Ectodermal cell (in vitro differentiated cells): Measurements from ENCODE around the gene POLR2J2. TPM values are rescaled to one million over a fixed set of nuclear protein-coding genes. Genes with fewer than 3 reads are reported as not detected.
"Not testable (repeated sequence)": the region's sequence is repeated elsewhere in the genome, so short reads cannot be mapped to it uniquely, and the experiment has no call there.

Experiments used
- H3K27ac ChIP-seq: 2 replicates; pipeline ENCODE4 v1.7.0; 2013; ENCODE audit warnings: mild to moderate bottlenecking, low read depth, low read length; ENCODE audit not compliant: insufficient read depth, poor library complexity, severe bottlenecking
- H3K27me3 ChIP-seq: 2 replicates; pipeline ENCODE4 v1.7.0; 2013; ENCODE audit warnings: mild to moderate bottlenecking, low read length; ENCODE audit not compliant: insufficient read depth, control insufficient read depth, poor library complexity, severe bottlenecking
- H3K36me3 ChIP-seq: one replicate; pipeline ENCODE4 v1.7.0; 2013; ENCODE audit warnings: low read length; ENCODE audit not compliant: control insufficient read depth, insufficient read depth
- H3K4me1 ChIP-seq: one replicate; pipeline ENCODE4 v1.7.0; 2013; ENCODE audit warnings: low read length; ENCODE audit not compliant: control insufficient read depth, insufficient read depth
- H3K4me3 ChIP-seq: 2 replicates; pipeline ENCODE4 v1.7.0; 2013; ENCODE audit warnings: low read depth, low read length, control low read depth; ENCODE audit not compliant: insufficient read depth
- H3K9me3 ChIP-seq: 2 replicates; pipeline ENCODE4 v1.7.0; 2013; ENCODE audit warnings: mild to moderate bottlenecking, low read length, moderate library complexity; ENCODE audit not compliant: control insufficient read depth
- WGBS, 2 experiments: methylation state at CpG; one replicate each; pipeline ENCODE4 v1.1.7; 2013; ENCODE audit warnings: missing lambda C conversion rate in 2 of 2; 5-methylcytosine and 5-hydroxymethylcytosine counted together
- polyA plus RNA-seq, 4 experiments: library from polyadenylated mRNA; stranded (reverse); fragments of 50-300 nt; gene quantifications; one replicate each; pipeline ENCODE4 v1.2.3, GENCODE V29; 2013

The POLR2J2 gene
- 5.5 TPM for polyA plus RNA-seq (2013, experiment 1 of 4)
- 7.0 TPM for polyA plus RNA-seq (2013, experiment 2 of 4)
- polyA plus RNA-seq (2013, experiment 3 of 4), result 3.1 TPM
- polyA plus RNA-seq (2013, experiment 4 of 4), result 5.7 TPM

- 0 to 2% methylated on average over 19 to 23 of the region's 63 CpGs for WGBS, 2 experiments
- H3K27me3 ChIP-seq, H3K27ac ChIP-seq, H3K9me3 ChIP-seq, H3K4me1 ChIP-seq, H3K36me3 ChIP-seq: not testable (repeated sequence)
- peak within 1 kb of the TSS; percentile 16 for H3K4me3 ChIP-seq
Observed at GRCh38 chr7:102671166-102671955, at the start of gene POLR2J2. Gene POLR2J2, minus strand, starts transcription at chr7:102671663. Its CDS starts 62 bp downstream, at chr7:102671601.

GRCh38 chr7:102718491-102718890 lies 47.0 kb upstream of the POLR2J2 start:
- not testable (repeated sequence) for H3K27ac ChIP-seq, H3K36me3 ChIP-seq, H3K27me3 ChIP-seq, H3K4me1 ChIP-seq, H3K9me3 ChIP-seq, H3K4me3 ChIP-seq

- WGBS, 2 experiments, result 76 to 85% methylated on average over 2 of the region's 3 CpGs
- H3K9me3 ChIP-seq, H3K4me3 ChIP-seq, H3K4me1 ChIP-seq, H3K27ac ChIP-seq, H3K27me3 ChIP-seq, H3K36me3 ChIP-seq: not testable (repeated sequence)
Observed at GRCh38 chr7:102715718-102716117, 44.3 kb upstream of the POLR2J2 start.

- H3K27ac ChIP-seq, H3K4me1 ChIP-seq, H3K9me3 ChIP-seq, H3K4me3 ChIP-seq, H3K36me3 ChIP-seq, H3K27me3 ChIP-seq: not testable (repeated sequence)
- WGBS, 2 experiments, result 90 to 93% methylated on average over 1 to 2 of the region's 6 CpGs
Observed at GRCh38 chr7:102714774-102715522, 43.5 kb upstream of the POLR2J2 start.

- no CpG with 5 or more reads among the region's 1 CpG for WGBS, 2 experiments
- H3K4me3 ChIP-seq, H3K9me3 ChIP-seq, H3K36me3 ChIP-seq, H3K4me1 ChIP-seq, H3K27ac ChIP-seq, H3K27me3 ChIP-seq: not testable (repeated sequence)
Observed at GRCh38 chr7:102713691-102714080, 42.2 kb upstream of the POLR2J2 start.

GRCh38 chr7:102713011-102713690 lies 41.7 kb upstream of the POLR2J2 start:
- H3K9me3 ChIP-seq, H3K27ac ChIP-seq, H3K36me3 ChIP-seq, H3K4me3 ChIP-seq, H3K27me3 ChIP-seq, H3K4me1 ChIP-seq: not testable (repeated sequence)
- WGBS, 2 experiments, result 73 to 80% methylated on average over 2 to 5 of the region's 5 CpGs

GRCh38 chr7:102698962-102699750 lies 27.7 kb upstream of the POLR2J2 start:
- H3K27ac ChIP-seq, H3K9me3 ChIP-seq, H3K36me3 ChIP-seq, H3K4me3 ChIP-seq, H3K27me3 ChIP-seq, H3K4me1 ChIP-seq: not testable (repeated sequence)
- WGBS, 2 experiments, result 84 to 86% methylated on average over 8 of the region's 9 CpGs

GRCh38 chr7:102697642-102698512 lies 26.4 kb upstream of the POLR2J2 start:
- not testable (repeated sequence) for H3K4me3 ChIP-seq, H3K36me3 ChIP-seq, H3K9me3 ChIP-seq, H3K27ac ChIP-seq, H3K4me1 ChIP-seq, H3K27me3 ChIP-seq
- WGBS, 2 experiments, result 90 to 94% methylated on average over 2 of the region's 5 CpGs

GRCh38 chr7:102696009-102696408 lies 24.5 kb upstream of the POLR2J2 start:
- H3K9me3 ChIP-seq, H3K4me1 ChIP-seq, H3K36me3 ChIP-seq, H3K27ac ChIP-seq, H3K27me3 ChIP-seq, H3K4me3 ChIP-seq: not testable (repeated sequence)
- WGBS, 2 experiments, result no CpG with 5 or more reads among the region's 2 CpGs
